NCI-H526 treated with DMSO at 0.1 percent for 48 hours (cell line): ENCODE results near the gene GLIPR2.
"Not testable (repeated sequence)": the region's sequence is repeated elsewhere in the genome, so short reads cannot be mapped to it uniquely, and the experiment has no call there.

Experiments used
- DNase-seq: peaks from one replicate; lab custom pipeline; 2025; lab: John Stamatoyannopoulos, UW

Gene GLIPR2

GRCh38 chr9:36123515-36123914 lies 13.0 kb upstream of the GLIPR2 start:
- DNase-seq = no peak

DNA sequence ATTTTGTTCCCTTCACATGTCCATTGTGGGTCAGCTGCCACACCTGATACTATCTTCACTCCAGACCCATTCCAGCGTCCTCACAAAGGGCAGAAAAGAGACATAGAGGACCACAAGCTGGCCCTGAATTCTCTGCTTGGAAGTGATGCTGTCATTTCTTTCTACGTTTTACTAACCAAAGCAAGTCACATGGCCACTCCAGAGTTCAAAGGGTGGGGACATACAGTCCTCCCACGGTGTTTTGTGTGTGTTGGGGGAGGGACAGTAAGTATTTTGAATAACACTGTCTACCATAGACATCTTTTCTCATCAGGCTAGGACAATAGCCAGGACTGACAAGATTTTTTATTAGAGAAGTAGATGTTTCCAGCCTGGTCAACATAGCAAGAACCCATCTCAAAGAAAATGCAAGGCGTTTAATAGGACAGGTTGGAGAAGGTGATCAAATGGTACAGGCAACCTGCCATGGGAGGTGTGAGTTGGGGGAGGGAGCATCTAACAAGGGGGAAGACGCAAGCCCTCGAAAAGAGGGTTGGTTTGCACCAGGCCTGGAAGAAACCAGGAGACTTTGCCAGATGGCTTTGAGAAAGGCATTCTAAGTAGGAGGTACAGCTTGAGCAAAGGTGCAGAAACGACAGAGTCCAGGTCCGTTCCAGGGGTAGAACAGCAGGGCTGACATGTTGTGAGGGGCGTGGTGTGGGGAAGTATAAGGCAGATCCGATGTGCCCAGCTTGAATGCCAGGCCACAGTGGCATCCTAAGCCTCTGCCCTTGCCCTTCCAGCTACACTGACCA lies 11.3 kb upstream of the GLIPR2 start:
- no peak for DNase-seq

DNA sequence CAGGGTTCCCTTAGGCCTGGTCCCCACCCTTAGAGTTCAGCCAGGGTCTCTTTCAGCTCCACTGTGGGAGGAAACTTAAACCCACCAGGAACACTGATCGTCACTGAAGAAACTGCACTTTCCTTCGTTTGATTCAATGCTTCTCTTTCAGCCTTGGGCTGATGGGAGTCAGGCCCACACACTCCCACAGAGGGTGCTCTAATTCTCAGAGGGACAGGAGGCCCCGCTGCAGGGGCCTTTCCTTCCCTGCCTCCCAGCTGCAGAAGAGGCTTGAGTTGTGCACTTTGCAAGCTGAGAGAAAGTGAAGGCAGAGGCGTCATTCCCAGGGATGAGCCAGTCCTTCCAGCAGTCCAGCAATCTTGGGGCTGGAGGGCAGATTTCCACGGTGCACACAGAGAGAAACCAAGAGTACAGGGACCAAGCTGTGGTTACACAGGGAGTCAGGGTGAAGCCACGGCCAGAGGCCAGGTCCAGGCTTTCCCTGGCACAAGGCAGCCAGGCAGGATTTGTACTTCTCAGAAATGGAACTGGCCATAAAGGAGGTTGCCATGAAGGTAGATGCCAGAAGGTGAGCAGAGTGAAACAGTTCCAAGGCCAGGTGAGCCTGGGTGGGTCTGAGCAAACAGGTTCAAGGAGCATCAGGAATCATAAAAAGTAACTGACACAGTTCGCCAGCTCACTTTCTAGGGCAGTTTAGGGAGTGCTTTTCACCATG lies 10.4 kb upstream of the GLIPR2 start:
- DNase-seq = no peak

- DNase-seq = no peak
Measured at GRCh38 chr9:36127652-36128244, 8.8 kb upstream of the GLIPR2 start.

- no peak for DNase-seq
Measured at GRCh38 chr9:36128349-36128748, 8.2 kb upstream of the GLIPR2 start.

- no peak for DNase-seq
Measured at GRCh38 chr9:36129139-36129538, 7.4 kb upstream of the GLIPR2 start.

DNA sequence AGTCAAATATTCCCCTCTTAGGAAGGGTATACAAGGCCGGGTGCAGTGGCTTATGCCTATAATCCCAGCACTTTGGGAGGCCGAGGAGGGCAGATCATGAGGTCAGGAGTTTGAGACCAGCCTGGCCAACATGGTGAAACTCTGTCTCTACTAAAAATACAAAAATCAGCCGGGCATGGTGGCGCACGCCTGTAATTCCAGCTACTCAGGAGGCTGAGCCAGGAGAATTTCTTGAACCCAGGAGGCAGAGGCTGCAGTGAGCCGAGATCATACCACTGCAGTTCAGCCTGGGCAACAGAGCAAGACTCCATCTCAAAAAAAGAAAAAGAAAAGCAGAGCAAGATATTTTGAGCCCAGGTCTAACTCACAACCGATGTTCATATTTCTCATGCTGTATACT lies 4.9 kb upstream of the GLIPR2 start:
- not testable (repeated sequence) for DNase-seq

DNA sequence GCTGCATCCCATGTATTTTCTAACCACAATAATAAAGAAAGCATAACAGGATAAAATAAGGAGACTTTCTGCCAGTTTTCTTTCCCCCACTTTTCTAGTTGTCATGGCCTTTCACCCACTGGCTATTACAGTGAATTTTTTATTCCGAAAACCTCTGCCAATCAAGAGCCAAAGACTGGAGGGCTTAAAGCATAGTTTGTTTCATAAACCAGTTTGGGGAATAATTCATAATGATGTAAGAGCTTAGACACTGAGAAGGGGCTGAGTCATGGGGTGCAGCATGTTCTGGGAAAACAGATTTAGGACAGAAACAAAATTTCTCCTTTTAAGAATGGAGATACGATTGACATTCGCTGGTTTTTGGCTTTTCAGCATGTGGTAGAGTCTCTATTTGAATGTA lies 4.4 kb upstream of the GLIPR2 start:
- DNase-seq = no peak

DNA sequence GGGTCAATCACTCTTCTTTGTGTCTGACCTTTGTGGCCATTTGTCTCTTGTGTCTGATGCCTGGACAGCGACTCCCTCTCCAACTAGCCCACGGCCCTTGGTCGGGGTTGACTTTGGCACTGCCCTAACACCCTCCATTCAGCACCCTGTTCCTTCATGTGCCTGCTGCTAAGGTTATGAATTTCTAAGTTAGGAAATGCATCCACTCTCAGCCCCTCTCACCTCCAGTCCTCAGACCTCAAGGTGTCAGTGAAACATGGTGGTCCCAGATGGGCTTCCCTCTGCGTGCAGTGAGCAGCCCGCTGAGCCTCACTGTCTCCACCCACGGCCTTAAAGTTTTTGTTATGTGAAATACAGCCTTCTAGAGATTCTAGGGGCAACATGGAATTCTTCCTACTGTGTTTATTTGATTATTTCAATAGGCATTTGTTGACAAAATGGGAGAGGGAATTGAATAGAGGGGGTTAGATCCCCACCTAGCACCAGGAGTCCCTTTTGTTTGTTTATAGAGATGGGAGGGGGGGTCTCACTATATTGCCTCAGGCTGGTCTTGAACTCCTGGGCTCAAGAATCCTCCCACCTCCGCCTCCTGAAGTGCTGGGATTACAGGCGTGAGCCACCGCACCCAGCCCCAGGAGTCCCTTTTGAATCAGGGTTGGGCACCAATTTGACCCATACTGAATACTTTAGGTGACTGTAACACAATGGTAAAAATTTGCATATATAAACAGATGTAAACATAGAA lies 1.6 kb upstream of the GLIPR2 start:
- no peak for DNase-seq

GRCh38 chr9:36135741-36136271 lies 727 bp upstream of the GLIPR2 start:
- no peak for DNase-seq

GRCh38 chr9:36136894-36137391 lies 410 bp downstream of the GLIPR2 start:
- DNase-seq = no peak

DNA sequence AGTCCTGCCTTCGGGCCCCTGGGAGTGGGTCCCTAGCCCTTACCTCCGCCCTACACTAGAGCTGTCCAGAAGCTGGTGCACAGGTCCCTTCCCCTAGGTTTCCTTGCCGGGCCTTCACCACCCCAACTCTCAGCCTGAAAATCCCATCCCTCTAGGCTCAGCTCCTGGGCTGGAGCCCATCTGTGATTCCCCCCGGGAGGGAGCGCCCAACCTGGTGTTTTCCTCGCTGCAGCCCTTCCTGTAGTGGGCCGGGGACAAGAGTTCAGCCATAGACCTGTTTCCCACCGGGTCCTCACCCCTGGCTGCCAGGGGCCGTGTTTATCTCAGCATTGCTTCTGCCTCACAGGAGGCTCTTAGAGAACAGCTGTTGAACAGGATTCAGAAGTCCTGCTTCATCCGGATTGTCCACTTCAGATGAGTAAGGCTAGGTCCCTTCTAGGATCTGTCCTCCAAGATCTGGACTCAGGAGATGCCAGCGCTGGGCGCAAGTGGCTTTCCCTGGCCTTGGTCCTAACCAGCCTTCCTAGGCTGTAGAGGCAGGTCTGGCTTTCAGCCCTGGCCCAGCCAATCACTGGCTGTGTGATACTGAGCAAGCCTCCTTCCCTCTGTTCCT lies 965 bp downstream of the GLIPR2 start:
- DNase-seq = no peak

- no peak for DNase-seq
Measured at GRCh38 chr9:36138496-36138895, 2.0 kb downstream of the GLIPR2 start.

DNA sequence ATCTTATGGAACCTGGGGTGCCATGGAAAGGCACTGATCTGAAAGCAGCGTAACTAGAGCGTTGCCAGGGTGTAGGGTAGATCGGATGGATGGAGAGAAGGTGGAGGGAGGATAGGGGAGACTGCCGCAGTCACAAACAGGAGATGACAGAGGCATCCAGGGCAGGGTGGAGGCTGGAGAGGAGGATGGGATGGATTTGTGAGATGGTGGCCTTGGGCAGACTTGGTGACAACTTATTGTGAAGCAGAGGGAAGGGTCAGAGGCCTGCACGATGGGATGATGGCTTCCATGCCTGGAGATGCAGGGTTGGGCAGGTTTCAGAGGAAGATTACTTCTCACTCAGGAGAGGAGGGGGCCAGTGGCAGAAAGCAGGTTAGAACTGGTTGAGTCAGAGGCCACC lies 2.4 kb downstream of the GLIPR2 start:
- no peak for DNase-seq

- no peak for DNase-seq
Measured at GRCh38 chr9:36140086-36141084, 3.9 kb downstream of the GLIPR2 start.

DNA sequence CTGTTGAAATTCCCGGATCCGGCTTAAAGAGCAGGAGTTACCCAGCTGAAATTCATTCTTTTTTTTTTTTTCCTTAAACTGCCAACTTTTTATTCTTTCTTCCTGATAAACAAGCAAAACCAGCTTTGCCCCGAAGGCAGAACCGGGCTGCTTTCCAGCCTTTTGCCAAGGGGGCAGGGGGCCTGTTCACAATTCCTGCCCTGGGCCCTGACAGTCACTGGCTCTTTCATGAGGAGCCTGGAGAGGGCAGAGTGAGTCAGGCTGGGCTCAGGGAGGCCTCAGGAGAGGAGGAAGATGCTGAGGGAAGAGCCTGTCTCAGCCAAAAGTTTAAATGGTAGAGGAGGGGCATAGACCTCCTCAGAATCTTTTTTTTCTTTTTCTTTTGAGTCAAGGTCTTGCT lies 4.8 kb downstream of the GLIPR2 start:
- no peak for DNase-seq

- DNase-seq = no peak
Measured at GRCh38 chr9:36141761-36142160, 5.2 kb downstream of the GLIPR2 start.

DNA sequence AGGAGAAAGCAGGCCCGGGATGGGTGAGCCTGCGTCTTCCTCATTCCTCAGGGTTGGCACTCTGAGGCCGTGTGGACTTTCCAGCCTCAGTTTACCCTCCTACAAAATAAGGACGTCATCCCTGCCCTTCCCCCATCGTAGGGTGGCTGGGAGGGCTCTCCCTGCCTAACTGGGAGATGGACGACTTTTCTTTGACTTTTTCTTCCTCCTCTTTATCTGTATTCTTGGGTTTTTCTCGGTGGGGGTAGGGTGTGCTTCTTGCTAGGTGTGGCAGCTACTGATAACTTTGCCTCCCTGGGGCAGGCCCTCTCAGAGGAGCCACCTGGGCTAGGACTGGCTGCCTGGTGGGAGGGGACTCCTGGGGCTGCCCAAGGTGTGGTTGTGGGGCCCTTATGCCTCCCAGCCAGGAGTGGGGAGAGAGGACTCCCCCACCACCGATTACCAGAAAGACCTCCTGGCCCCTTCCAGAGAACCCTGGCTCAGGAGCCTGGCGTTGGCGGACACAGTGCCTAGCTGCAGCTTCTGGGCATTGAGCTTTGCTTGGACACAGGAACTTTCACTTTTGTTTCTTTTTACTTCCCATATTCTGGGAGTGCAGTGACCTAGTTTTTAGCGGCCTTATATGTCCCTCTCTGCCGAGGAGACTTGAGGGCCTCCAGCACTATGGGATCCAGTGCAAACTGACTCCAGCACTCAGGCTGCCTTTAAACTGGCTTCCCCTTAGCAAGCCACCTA lies 6.1 kb downstream of the GLIPR2 start:
- DNase-seq = no peak

DNA sequence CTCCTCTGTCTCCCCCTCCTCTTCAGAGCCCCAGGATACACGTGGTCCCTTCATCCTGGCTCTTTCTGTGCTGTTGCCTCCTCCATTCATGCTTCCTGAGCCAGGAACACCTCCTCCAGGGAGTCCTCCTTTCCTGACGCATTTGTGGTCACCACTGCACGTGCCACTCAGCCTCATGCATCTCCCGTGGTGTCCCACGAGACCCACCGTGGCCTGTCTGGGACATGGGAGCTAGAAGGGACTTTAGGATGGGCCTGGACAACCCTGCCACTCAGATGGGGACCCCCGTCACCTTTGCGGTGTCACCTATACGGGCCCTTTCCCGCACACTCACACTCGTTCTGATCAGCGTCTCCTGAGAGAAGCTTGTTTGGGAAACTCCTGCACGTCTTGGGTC lies 6.7 kb downstream of the GLIPR2 start:
- no peak for DNase-seq
